GM12878 (cell line): ENCODE data around the gene INSYN2B. TPM values are rescaled to one million over a fixed set of nuclear protein-coding genes. Genes with fewer than 3 reads are reported as not detected.

Experiments
- ATAC-seq: fragments of 200-7000 bp; cut with Tn5 transposase; 3 replicates; pipeline ENCODE4 v1.9.1; 2020; ENCODE audit warnings: mild to moderate bottlenecking, moderate library complexity
- BruUV-seq: library from RNA; stranded (reverse); fragments of 400-500 nt; replicated peaks from 2 replicates; lab custom pipeline; 2021; lab: Mats Ljungman, UMichigan
- CTCF ChIA-PET: fragments of 300-600 bp; sonication (Branson Sonifier 250); formaldehyde crosslinking; extraction: SDS; loops from one replicate; lab custom pipeline; 2021; ENCODE audit warnings: inconsistent platforms; lab: Yijun Ruan, JAX
- POLR2A ChIA-PET: fragments of 350-600 bp; formaldehyde crosslinking; extraction: SDS; loops from one replicate; lab custom pipeline; 2021; ENCODE audit warnings: inconsistent platforms; lab: Charles Lee
- RAD21 ChIA-PET: fragments of 300-600 bp; sonication (Branson Sonifier 250); formaldehyde crosslinking; loops from one replicate; lab custom pipeline; 2023; ENCODE audit warnings: antibody characterized with exemption; ENCODE audit not compliant: unreplicated experiment; lab: Charles Lee
- SMC1A ChIA-PET: fragments of 300-600 bp; sonication (Branson Sonifier 250); formaldehyde crosslinking; loops from one replicate; lab custom pipeline; 2023; ENCODE audit not compliant: unreplicated experiment, uncharacterized antibody; lab: Charles Lee
- DNase-seq: peaks from one replicate; pipeline ENCODE4 v3.0.0-alpha.2; 2011; ENCODE audit warnings: low read depth, low spot score
- FAIRE-seq: peaks from 3 replicates; lab custom pipeline; 2011; peaks lifted over from hg19 to GRCh38; lab: Jason Lieb, UNC
- H2AFZ ChIP-seq: 2 replicates; pipeline ENCODE4 v1.6.0; 2011; ENCODE audit warnings: low read depth, low read length, control low read depth; ENCODE audit not compliant: control insufficient read depth
- H3K27ac ChIP-seq: 2 replicates; pipeline ENCODE4 v1.5.1; 2011; ENCODE audit warnings: control low read depth; ENCODE audit not compliant: control insufficient read depth, insufficient read depth
- H3K27me3 ChIP-seq, 2 experiments: replicated peaks in 1 of 2; 2 replicates each; pipeline versions ENCODE4 v1.6.0 to v1.6.1; 2011; ENCODE audit warnings: low read length in 1 of 2; ENCODE audit not compliant: control insufficient read depth in 2 of 2, insufficient read depth in 2 of 2
- H3K36me3 ChIP-seq, 2 experiments: 2 replicates each; pipeline ENCODE4 v1.5.1; 2011; ENCODE audit warnings: low read length in 1 of 2; ENCODE audit not compliant: control insufficient read depth in 2 of 2, insufficient read depth in 2 of 2
- H3K4me1 ChIP-seq: 2 replicates; pipeline ENCODE4 v1.6.1; 2011; ENCODE audit warnings: mild to moderate bottlenecking, low read length, moderate library complexity, mixed read lengths; ENCODE audit not compliant: control insufficient read depth, insufficient read depth
- H3K4me2 ChIP-seq: 2 replicates; pipeline ENCODE4 v1.6.0; 2011; ENCODE audit warnings: control low read depth; ENCODE audit not compliant: control insufficient read depth, insufficient read depth
- H3K4me3 ChIP-seq: fragments of 200-600 bp; sonication (generic); 2 replicates; pipeline ENCODE4 v1.5.1; 2016
- H3K79me2 ChIP-seq: 2 replicates; pipeline ENCODE4 v1.6.0; 2011; ENCODE audit warnings: low read length; ENCODE audit not compliant: control insufficient read depth, insufficient read depth
- H3K9ac ChIP-seq: 2 replicates; pipeline ENCODE4 v1.8.0; 2011; ENCODE audit warnings: low read length, control low read depth, mixed read lengths; ENCODE audit not compliant: control insufficient read depth, insufficient read depth
- H3K9me3 ChIP-seq: replicated peaks from 3 replicates; pipeline ENCODE4 v1.5.1; 2011; ENCODE audit warnings: mild to moderate bottlenecking, low read length; ENCODE audit not compliant: control insufficient read depth, insufficient read depth
- H4K20me1 ChIP-seq: 2 replicates; pipeline ENCODE4 v1.6.0; 2011; ENCODE audit not compliant: control insufficient read depth, insufficient read depth
- CHD2 ChIP-seq: IDR thresholded peaks from 2 replicates; pipeline ENCODE4 v1.6.1; 2011; ENCODE audit warnings: low read depth, low read length, improper control_type of control experiment, borderline replicate concordance
- EP300 ChIP-seq, 2 experiments: fragments of 150-350 bp in 1 of 2; IDR thresholded peaks; 2 replicates each; pipeline ENCODE4 v1.6.1; 2011 to 2012; ENCODE audit warnings: low read depth in 2 of 2, low read length in 2 of 2, borderline replicate concordance in 1 of 2, improper control_type of control experiment in 1 of 2, inconsistent platforms in 1 of 2; ENCODE audit not compliant: control insufficient read depth in 1 of 2
- ETV6 ChIP-seq, 2 experiments: fragments of 450-650 bp in 1 of 2; IDR thresholded peaks in 1 of 2; conservative IDR thresholded peaks in 1 of 2; 2 replicates each; pipeline ENCODE4 v1.6.1; 2014; ENCODE audit warnings: antibody characterized with exemption in 1 of 2, borderline replicate concordance in 1 of 2, low read depth in 1 of 2, mild to moderate bottlenecking in 1 of 2, moderate library complexity in 1 of 2
- NFYA ChIP-seq: IDR thresholded peaks from 2 replicates; pipeline ENCODE4 v1.6.1; 2011; ENCODE audit warnings: low read depth, mild to moderate bottlenecking, low read length, improper control_type of control experiment, borderline replicate concordance
- NR2C1 ChIP-seq: fragments of 450-650 bp; IDR thresholded peaks from 2 replicates; pipeline ENCODE4 v1.6.1; 2017; ENCODE audit warnings: antibody characterized with exemption, mild to moderate bottlenecking, moderate library complexity
- SIX5 ChIP-seq: IDR thresholded peaks from 2 replicates; pipeline ENCODE4 v1.6.1; 2011; ENCODE audit warnings: mild to moderate bottlenecking, low read depth, low read length, moderate library complexity; ENCODE audit not compliant: severe bottlenecking
- ZNF217 ChIP-seq: fragments of 450-650 bp; IDR thresholded peaks from 2 replicates; pipeline ENCODE4 v1.6.1; 2017; ENCODE audit warnings: antibody characterized with exemption, mild to moderate bottlenecking
- WGBS: methylation state at CpG from one replicate; pipeline ENCODE4 v1.1.6; 2016; ENCODE audit warnings: low lambda C conversion rate; ENCODE audit not compliant: insufficient replicate concordance, insufficient coverage; ENCODE audit errors: missing lambda C conversion rate; 5-methylcytosine and 5-hydroxymethylcytosine counted together
- in situ Hi-C: fragments of 300-500 bp; cut with MboI; formaldehyde crosslinking; loops from 9 replicates; pipeline ENCODE4 v1.14.3; 2018; ENCODE audit warnings: mixed read lengths
- intact Hi-C: fragments of 100-400 bp; cut with micrococcal nuclease; formaldehyde crosslinking; loops from one replicate; pipeline ENCODE4 v1.14.2; 2022; ENCODE audit not compliant: unreplicated experiment
- polyA plus RNA-seq, 11 experiments: library from polyadenylated mRNA; depleted of rRNA in 4 of 11; unstranded in 6 of 11; stranded (reverse) in 5 of 11; fragments of >200 nt; fragmentation: Nextera tagmentation in 4 of 11; fragmentation: Illumina TruSeq in 1 of 11; extraction: Ambion mirVana in 4 of 11; extraction: Trizol in 1 of 11; gene quantifications; 1 replicate in 1 of 11; 2 replicates in 10 of 11; pipeline versions ENCODE4 v1.2.1 to v1.2.3, GENCODE V29; 2011 to 2016; ENCODE audit warnings: inconsistent platforms in 2 of 11, missing spikeins in 2 of 11, low read depth in 1 of 11
- total RNA-seq, 4 experiments: library from RNA; depleted of rRNA in 3 of 4; stranded (reverse); fragments of >200 nt in 3 of 4; fragmentation: Illumina TruSeq in 1 of 4; extraction: Trizol in 1 of 4; gene quantifications; 2 replicates each; pipeline versions ENCODE4 v1.2.1 to v1.2.3, GENCODE V29; 2013 to 2021
- TF ChIP-seq, protein P1 (sequence below): fragments of 450-650 bp; formaldehyde crosslinking; IDR thresholded peaks from 2 replicates; pipeline ENCODE4 v1.4.0; 2020; ENCODE audit warnings: mild to moderate bottlenecking, moderate library complexity
- TF ChIP-seq, protein P2 (sequence below): fragments of 450-650 bp; IDR thresholded peaks from 2 replicates; pipeline ENCODE4 v1.6.1; 2016; ENCODE audit warnings: mild to moderate bottlenecking, moderate library complexity, borderline replicate concordance

Gene INSYN2B
- total and polyA plus RNA-seq, 10 of the 15 experiments (the other 5 are each of a cell fraction or from before 2014, with no cell fraction given) = 0.05 to 0.27 (median 0.13) TPM; not detected in 7

DNA sequence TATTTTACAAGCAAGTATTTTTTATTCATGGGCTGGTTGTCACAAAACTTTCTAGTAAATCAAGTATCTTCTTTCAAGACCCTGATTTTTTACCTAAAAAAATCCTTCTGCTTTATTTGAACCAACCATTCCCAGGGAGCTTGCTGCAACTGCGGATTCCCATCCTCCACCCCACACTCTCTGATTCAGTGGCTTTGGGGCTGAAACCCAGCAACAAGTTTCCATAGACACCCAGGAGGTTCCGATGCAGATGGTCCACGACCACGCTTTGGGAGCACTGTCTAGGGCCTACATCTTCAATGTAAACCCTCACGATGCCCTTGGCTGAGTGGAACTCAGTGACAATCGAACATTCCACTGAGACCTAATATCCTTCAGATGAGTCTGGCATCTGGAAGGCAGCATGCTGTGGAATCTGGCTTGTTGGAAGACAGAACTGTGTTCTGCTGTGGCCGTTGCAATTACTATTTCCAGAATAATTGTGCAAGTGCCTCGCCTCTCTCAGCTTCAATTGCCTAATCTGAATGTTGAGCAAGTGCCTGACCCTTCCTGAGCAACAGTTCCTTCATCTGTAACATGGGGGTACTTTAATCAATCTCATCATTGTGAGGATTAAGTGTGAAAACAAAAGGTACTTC, 105.1 kb downstream of the INSYN2B start:
- in situ Hi-C loops = no loop called here

More for the DNA sequence above, 105.1 kb downstream of the INSYN2B start:
- Histone ChIP-seq H3K27me3 (no peaks in the 10 kb centered on the region), H3K9me3 (no peaks in the 10 kb centered on the region), H3K4me1 (no peaks in the 10 kb centered on the region), H3K9ac (no peak overlapping the region), H3K79me2 (no peaks in the 10 kb centered on the region; the same call in 1 of the 2 replicates), H3K4me2 (no peak overlapping the region), H3K4me3 (no peak overlapping the region), H3K36me3 (peaks cover 1 to 3% of the 10 kb centered on the region in 2 experiments; a peak in 3 of 4 replicates), H4K20me1 (no peaks in the 10 kb centered on the region), H2AFZ (no peak overlapping the region), H3K27ac (no peak overlapping the region)
- TF ChIP-seq NR2C1 = no peak
- TF ChIP-seq, protein P1, sequence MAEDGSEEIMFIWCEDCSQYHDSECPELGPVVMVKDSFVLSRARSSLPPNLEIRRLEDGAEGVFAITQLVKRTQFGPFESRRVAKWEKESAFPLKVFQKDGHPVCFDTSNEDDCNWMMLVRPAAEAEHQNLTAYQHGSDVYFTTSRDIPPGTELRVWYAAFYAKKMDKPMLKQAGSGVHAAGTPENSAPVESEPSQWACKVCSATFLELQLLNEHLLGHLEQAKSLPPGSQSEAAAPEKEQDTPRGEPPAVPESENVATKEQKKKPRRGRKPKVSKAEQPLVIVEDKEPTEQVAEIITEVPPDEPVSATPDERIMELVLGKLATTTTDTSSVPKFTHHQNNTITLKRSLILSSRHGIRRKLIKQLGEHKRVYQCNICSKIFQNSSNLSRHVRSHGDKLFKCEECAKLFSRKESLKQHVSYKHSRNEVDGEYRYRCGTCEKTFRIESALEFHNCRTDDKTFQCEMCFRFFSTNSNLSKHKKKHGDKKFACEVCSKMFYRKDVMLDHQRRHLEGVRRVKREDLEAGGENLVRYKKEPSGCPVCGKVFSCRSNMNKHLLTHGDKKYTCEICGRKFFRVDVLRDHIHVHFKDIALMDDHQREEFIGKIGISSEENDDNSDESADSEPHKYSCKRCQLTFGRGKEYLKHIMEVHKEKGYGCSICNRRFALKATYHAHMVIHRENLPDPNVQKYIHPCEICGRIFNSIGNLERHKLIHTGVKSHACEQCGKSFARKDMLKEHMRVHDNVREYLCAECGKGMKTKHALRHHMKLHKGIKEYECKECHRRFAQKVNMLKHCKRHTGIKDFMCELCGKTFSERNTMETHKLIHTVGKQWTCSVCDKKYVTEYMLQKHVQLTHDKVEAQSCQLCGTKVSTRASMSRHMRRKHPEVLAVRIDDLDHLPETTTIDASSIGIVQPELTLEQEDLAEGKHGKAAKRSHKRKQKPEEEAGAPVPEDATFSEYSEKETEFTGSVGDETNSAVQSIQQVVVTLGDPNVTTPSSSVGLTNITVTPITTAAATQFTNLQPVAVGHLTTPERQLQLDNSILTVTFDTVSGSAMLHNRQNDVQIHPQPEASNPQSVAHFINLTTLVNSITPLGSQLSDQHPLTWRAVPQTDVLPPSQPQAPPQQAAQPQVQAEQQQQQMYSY = no peak
- no peak for TF ChIP-seq SIX5
- TF ChIP-seq ZNF217 = no peak
- no peak for TF ChIP-seq ETV6 (conservative IDR thresholded peaks at IDR 0.05 in 1 of 2, IDR thresholded peaks at IDR 0.05 in 1 of 2; ENCODE audit: borderline replicate concordance in 1 of 2, low read depth in 1 of 2)
- TF ChIP-seq, protein P2, sequence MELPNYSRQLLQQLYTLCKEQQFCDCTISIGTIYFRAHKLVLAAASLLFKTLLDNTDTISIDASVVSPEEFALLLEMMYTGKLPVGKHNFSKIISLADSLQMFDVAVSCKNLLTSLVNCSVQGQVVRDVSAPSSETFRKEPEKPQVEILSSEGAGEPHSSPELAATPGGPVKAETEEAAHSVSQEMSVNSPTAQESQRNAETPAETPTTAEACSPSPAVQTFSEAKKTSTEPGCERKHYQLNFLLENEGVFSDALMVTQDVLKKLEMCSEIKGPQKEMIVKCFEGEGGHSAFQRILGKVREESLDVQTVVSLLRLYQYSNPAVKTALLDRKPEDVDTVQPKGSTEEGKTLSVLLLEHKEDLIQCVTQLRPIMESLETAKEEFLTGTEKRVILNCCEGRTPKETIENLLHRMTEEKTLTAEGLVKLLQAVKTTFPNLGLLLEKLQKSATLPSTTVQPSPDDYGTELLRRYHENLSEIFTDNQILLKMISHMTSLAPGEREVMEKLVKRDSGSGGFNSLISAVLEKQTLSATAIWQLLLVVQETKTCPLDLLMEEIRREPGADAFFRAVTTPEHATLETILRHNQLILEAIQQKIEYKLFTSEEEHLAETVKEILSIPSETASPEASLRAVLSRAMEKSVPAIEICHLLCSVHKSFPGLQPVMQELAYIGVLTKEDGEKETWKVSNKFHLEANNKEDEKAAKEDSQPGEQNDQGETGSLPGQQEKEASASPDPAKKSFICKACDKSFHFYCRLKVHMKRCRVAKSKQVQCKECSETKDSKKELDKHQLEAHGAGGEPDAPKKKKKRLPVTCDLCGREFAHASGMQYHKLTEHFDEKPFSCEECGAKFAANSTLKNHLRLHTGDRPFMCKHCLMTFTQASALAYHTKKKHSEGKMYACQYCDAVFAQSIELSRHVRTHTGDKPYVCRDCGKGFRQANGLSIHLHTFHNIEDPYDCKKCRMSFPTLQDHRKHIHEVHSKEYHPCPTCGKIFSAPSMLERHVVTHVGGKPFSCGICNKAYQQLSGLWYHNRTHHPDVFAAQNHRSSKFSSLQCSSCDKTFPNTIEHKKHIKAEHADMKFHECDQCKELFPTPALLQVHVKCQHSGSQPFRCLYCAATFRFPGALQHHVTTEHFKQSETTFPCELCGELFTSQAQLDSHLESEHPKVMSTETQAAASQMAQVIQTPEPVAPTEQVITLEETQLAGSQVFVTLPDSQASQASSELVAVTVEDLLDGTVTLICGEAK = no peak
- TF ChIP-seq NFYA = no peak
- no peak for TF ChIP-seq EP300 (IDR thresholded peaks at IDR 0.05; ENCODE audit: borderline replicate concordance in 1 of 2, control insufficient read depth in 1 of 2, low read depth in 2 of 2, low read length in 2 of 2)
- no peak for TF ChIP-seq CHD2
- no TSS peak for BruUV-seq
- ChIA-PET POLR2A (no interaction called here), CTCF (no interaction called here), SMC1A (interaction anchor here (1.0 to 1.7 kb wide), 5 partner anchors 18 to 96 kb away, joined by 3 to 8 read pairs (median 3); no protein-coding TSS in a partner anchor), RAD21 (no interaction called here)
- whole genome bisulfite sequencing = 91% methylated on average over 8 of the region's 8 CpGs
- ATAC-seq (no peak), DNase-seq (no peak), FAIRE-seq (no peak)
- intact Hi-C loops = no loop called here
